PFSK-1 (cell line): ENCODE results near the gene MAU2.

ENCODE experiments used
- FOXP2 ChIP-seq: optimal IDR thresholded peaks from 2 replicates; pipeline ENCODE3; 2011; ENCODE audit warnings: borderline replicate concordance, control low read depth, inconsistent platforms; ENCODE audit not compliant: insufficient read depth; ENCODE audit errors: extremely low read length, extremely low read depth
- POLR2AphosphoS5 ChIP-seq: IDR thresholded peaks from 2 replicates; pipeline ENCODE4 v1.6.1; 2012; ENCODE audit warnings: low read depth, mild to moderate bottlenecking, control low read depth, low read length, moderate library complexity
- TAF1 ChIP-seq: IDR thresholded peaks from 2 replicates; pipeline ENCODE4 v1.6.1; 2012; ENCODE audit warnings: low read length, control low read depth, borderline replicate concordance; ENCODE audit not compliant: insufficient read depth

GRCh38 chr19:19348266-19348665, 27.6 kb downstream of the MAU2 start:
- no peak for TF ChIP-seq TAF1
- TF ChIP-seq FOXP2: no peak
- no peak for TF ChIP-seq POLR2AphosphoS5
